ENCODE results near the gene MRPL28.
"Not testable (repeated sequence)": the region's sequence is repeated elsewhere in the genome, so short reads cannot be mapped to it uniquely, and the experiment has no call there.

Gene MRPL28

DNA sequence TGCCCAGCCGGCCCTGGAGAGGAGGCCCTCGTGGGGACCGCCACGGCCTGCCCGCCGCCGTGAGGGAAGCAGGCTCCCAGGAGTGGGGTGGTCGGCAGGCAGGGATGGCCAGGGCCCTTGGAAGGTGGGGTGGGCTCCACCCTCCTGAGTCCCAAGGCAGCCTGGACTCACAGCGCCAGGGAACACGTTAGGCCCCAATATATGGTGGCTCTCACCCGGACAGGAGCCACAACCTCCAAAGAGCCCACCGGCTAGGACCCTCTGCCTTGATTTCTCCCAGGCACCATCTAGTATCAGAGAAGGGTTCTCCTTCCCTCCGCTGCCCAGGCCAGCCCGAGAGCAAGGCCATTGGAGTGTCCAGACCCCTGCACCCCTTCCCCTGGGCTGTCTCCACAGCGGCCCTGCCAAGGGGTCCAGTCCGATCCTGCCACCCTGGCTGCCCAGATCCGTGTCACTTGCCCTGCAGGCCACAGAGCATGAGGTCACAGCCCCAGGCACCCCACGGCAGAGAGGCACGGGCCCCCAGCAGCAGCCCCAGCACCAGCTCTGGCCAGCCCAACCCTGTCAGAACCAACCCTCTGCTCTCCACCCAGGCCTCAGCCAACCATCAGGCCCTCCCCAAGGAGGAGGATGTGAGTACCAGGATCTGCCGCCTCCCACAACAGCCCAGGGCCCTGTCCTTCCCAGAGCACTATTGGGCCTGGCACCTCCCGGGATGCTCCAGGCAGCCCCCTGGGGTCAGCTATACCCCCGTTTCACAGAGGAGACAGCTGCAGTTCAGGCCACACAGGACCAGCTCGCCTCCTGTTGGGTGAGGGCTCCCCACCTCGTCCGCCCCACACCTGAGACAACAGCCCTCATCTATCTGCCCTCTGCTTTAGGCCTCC, 16.7 kb downstream of the MRPL28 start:
- DNase-seq (ENCODE audit: extremely low spot score): no peak
- CTCF ChIA-PET: interaction anchor here (0.6 to 2.4 kb wide), 3 partner anchors 125 to 246 kb away, joined by 3 to 6 read pairs (median 3); partner anchors contain the start of gene LUC7L
- TF ChIP-seq, protein P1, sequence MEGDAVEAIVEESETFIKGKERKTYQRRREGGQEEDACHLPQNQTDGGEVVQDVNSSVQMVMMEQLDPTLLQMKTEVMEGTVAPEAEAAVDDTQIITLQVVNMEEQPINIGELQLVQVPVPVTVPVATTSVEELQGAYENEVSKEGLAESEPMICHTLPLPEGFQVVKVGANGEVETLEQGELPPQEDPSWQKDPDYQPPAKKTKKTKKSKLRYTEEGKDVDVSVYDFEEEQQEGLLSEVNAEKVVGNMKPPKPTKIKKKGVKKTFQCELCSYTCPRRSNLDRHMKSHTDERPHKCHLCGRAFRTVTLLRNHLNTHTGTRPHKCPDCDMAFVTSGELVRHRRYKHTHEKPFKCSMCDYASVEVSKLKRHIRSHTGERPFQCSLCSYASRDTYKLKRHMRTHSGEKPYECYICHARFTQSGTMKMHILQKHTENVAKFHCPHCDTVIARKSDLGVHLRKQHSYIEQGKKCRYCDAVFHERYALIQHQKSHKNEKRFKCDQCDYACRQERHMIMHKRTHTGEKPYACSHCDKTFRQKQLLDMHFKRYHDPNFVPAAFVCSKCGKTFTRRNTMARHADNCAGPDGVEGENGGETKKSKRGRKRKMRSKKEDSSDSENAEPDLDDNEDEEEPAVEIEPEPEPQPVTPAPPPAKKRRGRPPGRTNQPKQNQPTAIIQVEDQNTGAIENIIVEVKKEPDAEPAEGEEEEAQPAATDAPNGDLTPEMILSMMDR (IDR thresholded peaks at IDR 0.05; ENCODE audit: control extremely low read depth, extremely low read depth, low read depth, missing control alignments): no peak
- POLR2A ChIA-PET: interaction anchor here (0.6 to 1.5 kb wide), 3 partner anchors 12 to 139 kb away, joined by 3 to 6 read pairs (median 4); no protein-coding TSS in a partner anchor

DNA sequence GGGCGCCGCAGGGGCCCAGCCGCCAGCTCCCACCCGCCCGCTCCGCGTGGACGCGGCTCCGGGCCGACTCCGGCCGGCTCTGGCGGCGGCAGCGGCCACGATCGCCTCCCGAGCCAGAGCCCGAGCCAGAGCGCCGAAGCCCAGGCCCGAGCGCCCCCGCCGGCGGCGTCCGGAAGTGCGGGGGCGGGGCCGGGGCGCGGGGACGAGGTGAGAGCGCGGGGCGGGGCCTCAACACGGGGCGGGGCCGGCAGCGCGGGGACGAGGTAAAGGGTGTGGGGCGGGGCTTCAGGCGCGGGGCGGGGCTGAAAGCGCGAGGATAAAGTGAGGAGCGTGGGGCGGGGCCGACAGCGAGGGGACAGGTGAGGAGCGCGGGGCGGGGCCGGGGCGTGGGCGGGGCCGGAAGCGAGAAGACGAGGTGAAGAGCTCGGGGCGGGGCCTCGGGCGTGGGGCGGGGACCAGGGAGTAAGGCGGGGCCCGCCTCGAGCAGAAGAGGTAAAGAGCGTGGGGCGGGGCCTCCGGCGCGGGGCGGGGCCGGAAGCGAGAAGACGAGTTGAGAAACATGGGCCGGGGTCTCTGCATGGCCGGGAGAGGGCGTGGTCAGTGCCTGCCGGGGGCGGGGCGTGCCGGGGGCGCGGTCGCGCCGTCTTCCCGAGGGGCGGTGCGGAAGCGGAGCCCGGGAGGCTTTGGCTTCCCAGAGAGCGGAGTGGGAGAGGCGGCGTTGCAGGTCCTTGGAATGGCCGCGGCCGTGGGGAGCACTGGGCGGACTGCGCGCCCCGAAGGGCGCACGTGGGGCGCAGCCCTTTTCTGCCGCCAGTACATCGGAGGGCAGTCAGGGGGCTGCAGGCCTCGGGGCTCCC, 17.6 kb downstream of the MRPL28 start, which contains the start of gene AXIN1:
Gene AXIN1, minus strand, starts transcription at position 177 of the 857 bp plus-strand sequence. CDS start 5,698 bp downstream, outside the sequence.
- TF ChIP-seq, protein P1 (IDR thresholded peaks at IDR 0.05; ENCODE audit: control extremely low read depth, extremely low read depth, low read depth, missing control alignments): peak; percentile 56
- DNase-seq (ENCODE audit: extremely low spot score): peak; percentile 98
- POLR2A ChIA-PET: interaction anchor here (0.6 to 1.5 kb wide), 4 partner anchors 13 to 1625 kb away, joined by 3 to 6 read pairs (median 5); no protein-coding TSS in a partner anchor
- CTCF ChIA-PET: interaction anchor here (0.6 to 1.0 kb wide), 3 partner anchors 10 to 162 kb away, joined by 3 to 6 read pairs (median 3); partner anchors contain the start of gene LUC7L

DNA sequence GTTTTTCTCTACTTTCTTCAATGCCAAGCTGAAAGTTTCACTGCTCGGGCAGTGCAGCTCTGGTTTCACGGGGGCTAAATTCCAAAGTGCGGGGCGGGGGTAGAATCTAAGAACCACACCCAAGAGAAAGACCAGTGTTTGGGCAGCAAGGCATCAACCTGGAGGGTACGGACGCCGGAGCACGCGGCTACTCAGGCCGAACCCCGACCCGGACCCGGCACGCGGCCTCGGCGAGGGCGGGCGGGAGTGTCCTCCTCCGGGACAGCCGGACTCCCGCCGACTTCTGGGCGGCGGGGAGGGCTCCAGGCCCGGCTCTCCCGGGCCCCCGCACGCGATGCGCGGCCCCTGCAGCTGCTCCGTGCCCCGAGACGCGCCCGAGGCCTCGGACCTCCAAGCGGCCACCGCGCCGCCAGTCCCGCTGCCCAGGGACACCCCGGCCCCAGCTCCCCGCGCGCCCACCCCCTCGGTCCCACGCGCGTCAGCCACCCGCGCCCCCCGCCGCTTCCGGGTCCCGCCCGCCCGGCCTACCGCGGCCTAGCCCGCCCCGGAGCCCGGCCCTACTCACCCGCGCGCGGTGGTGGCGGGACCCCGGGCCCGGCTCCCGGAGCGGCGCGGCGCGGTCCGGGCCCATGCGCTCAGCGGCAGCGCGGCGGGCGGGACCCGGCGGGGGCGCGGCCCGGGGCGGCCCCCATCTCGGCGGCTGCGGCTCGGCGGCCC, 18.4 kb downstream of the MRPL28 start:
- TF ChIP-seq, protein P1 (IDR thresholded peaks at IDR 0.05; ENCODE audit: control extremely low read depth, extremely low read depth, low read depth, missing control alignments): no peak
- DNase-seq (ENCODE audit: extremely low spot score): no peak
- CTCF ChIA-PET: interaction anchor here (0.9 to 4.2 kb wide), 5 partner anchors 9 to 255 kb away, joined by 3 to 18 read pairs (median 5); partner anchors contain the start of genes FAM234A and LUC7L
- POLR2A ChIA-PET: interaction anchor here (0.6 to 1.5 kb wide), 2 partner anchors 14 to 1625 kb away, joined by 6 read pairs; no protein-coding TSS in a partner anchor

DNA sequence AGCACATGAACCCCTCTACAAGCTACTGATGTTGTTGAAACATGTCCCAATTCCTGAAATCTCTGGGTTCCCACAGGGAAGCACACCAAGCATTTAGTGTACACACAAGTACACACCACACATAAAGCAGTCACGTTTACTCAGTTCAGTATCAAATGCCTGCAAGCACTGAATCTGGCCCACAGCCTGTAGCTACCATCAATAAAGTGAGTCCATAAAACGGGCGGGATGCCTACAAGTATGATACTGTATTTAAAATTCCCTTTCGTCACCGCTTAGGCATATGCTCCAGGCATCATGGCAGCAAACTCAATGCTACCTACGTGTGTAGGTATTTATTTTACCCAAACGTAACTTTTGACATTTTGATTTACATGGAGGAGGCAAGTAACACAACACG, 20.1 kb downstream of the MRPL28 start:
- TF ChIP-seq, protein P1 (IDR thresholded peaks at IDR 0.05; ENCODE audit: control extremely low read depth, extremely low read depth, low read depth, missing control alignments): no peak
- ChIA-PET CTCF (interaction anchor here (0.9 to 4.2 kb wide), 6 partner anchors 9 to 285 kb away, joined by 3 to 18 read pairs (median 7); no protein-coding TSS in a partner anchor), POLR2A (interaction anchor here (0.7 kb wide), 1 partner anchor 50 kb away, joined by 3 read pairs; no protein-coding TSS in a partner anchor)
- DNase-seq (ENCODE audit: extremely low spot score): no peak

DNA sequence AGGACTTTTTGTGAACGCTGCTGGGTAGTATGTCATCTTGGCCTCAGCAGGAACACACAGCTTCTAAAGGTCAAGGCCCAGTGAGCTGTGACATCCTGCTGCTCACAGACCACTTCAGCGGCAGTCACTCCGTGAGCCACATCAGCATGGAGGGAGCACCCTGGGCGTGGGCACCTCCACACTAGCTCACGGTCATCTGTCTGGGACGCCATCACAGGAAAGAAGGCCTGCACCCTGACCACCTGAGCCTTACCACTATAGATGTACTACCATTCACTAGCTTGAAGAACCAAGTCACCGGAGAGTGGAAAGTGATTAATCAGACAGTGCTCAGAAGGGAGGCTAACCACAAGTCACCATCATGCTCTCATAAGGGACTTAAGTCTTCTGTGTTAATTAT, 21.1 kb downstream of the MRPL28 start:
- ChIA-PET POLR2A (interaction anchor here (0.6 to 0.7 kb wide), 3 partner anchors 51 to 55 kb away, joined by 3 to 6 read pairs (median 3); no protein-coding TSS in a partner anchor), CTCF (interaction anchor here (1.1 to 4.2 kb wide), 8 partner anchors 8 to 284 kb away, joined by 3 to 18 read pairs (median 5); partner anchors contain the start of gene MRPL28)
- DNase-seq (ENCODE audit: extremely low spot score): peak; percentile 61
- TF ChIP-seq, protein P1 (IDR thresholded peaks at IDR 0.05; ENCODE audit: control extremely low read depth, extremely low read depth, low read depth, missing control alignments): no peak

DNA sequence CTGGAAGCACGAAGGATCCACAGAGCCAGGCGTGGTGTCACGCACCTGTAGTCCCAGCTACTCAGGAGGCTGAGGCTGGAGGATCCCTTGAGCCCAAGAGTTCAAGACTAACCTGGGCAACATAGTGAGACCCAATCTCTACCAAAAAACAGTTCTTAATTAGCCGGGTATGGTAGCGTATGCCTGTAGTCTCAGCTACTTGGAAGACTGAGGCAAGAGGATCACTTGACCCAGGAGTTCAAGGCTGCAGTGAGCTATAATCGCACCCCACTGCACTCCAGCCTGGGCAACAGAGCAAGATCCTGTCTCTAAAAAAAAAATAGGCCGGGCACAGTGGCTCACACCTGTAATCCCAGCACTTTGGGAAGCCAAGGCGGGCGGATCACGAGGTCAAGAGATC, 21.8 kb downstream of the MRPL28 start:
- POLR2A ChIA-PET; DNase-seq (ENCODE audit: extremely low spot score): not testable (repeated sequence)
- CTCF ChIA-PET: interaction anchor here (1.1 to 4.2 kb wide), 7 partner anchors 9 to 283 kb away, joined by 3 to 18 read pairs (median 5); partner anchors contain the start of gene MRPL28

Measured in GM10248 (cell line).